Activated CD4-positive, alpha-beta T cell treated with anti-CD3 and anti-CD28 coated beads, Interleukin-2, amount 10 ng/mL, durations not matched to agents 7 days and 5 days (primary cell): ENCODE measurements around the gene TSPAN1. TPM values are rescaled to one million over a fixed set of nuclear protein-coding genes. Genes with fewer than 3 reads are reported as not detected.

Source experiments
- CTCF ChIA-PET: fragments of 350-600 bp; sonication (Branson Sonifier 250); formaldehyde crosslinking; loops from one replicate; lab custom pipeline; 2021; ENCODE audit warnings: antibody characterized with exemption; lab: Charles Lee
- POLR2A ChIA-PET: fragments of 350-600 bp; sonication (Branson Sonifier 250); formaldehyde crosslinking; loops from one replicate; lab custom pipeline; 2021; ENCODE audit warnings: antibody characterized with exemption; lab: Charles Lee
- DNase-seq: peaks from one replicate; pipeline ENCODE4 v3.0.0-alpha.2; 2020
- H3K27ac Mint-ChIP-seq: one replicate; pipeline ENCODE4 v1.8.0; 2021; ENCODE audit warnings: mild to moderate bottlenecking, moderate library complexity, mixed read lengths
- H3K27me3 Mint-ChIP-seq: one replicate; pipeline ENCODE4 v1.8.0; 2021; ENCODE audit warnings: mixed read lengths
- H3K36me3 Mint-ChIP-seq: one replicate; pipeline ENCODE4 v1.8.0; 2021; ENCODE audit warnings: low read depth, mixed read lengths
- H3K4me1 Mint-ChIP-seq: one replicate; pipeline ENCODE4 v1.8.0; 2021; ENCODE audit warnings: mixed read lengths
- H3K4me3 Mint-ChIP-seq: one replicate; pipeline ENCODE4 v1.8.0; 2021; ENCODE audit warnings: mild to moderate bottlenecking, moderate library complexity, mixed read lengths
- H3K9me3 Mint-ChIP-seq: one replicate; pipeline ENCODE4 v1.8.0; 2021; ENCODE audit warnings: mixed read lengths
- total RNA-seq, 2 experiments: library from RNA; stranded (reverse); gene quantifications; one replicate each; pipeline ENCODE4 v1.2.3, GENCODE V29; 2021

Gene TSPAN1
- total RNA-seq: not detected

GRCh38 chr1:46174448-46175231 is at the start of gene TSPAN1:
Gene TSPAN1, plus strand, starts transcription at chr1:46175087. Its CDS starts 6,021 bp downstream, at chr1:46181108.
- ChIA-PET CTCF (interaction anchor here (1.1 kb wide), 1 partner anchor 90 kb away, joined by 4 read pairs; no protein-coding TSS in a partner anchor), POLR2A (no interaction called here)
- no peak for DNase-seq
- Mint-ChIP-seq H3K4me1 (no peaks in the 10 kb centered on the region), H3K9me3 (no peaks in the 10 kb centered on the region), H3K36me3 (no peaks in the 10 kb centered on the region), H3K27ac (no peak within 1 kb of the TSS), H3K27me3 (peaks cover 8% of the 10 kb centered on the region), H3K4me3 (no peak within 1 kb of the TSS)

- POLR2A ChIA-PET: no interaction called here
- H3K27ac Mint-ChIP-seq: no peak overlapping the region
- H3K9me3 Mint-ChIP-seq: no peaks in the 10 kb centered on the region
- no peak overlapping the region for H3K4me3 Mint-ChIP-seq
- H3K27me3 Mint-ChIP-seq: peaks cover 40% of the 10 kb centered on the region
- DNase-seq: no peak
- peaks cover 16% of the 10 kb centered on the region for H3K4me1 Mint-ChIP-seq
- CTCF ChIA-PET: interaction anchor here (0.5 kb wide), 1 partner anchor 386 kb away, joined by 4 read pairs; no protein-coding TSS in a partner anchor
- H3K36me3 Mint-ChIP-seq: peaks cover 2% of the 10 kb centered on the region
Observed at GRCh38 chr1:46128344-46128743, 46.5 kb upstream of the TSPAN1 start.

- ChIA-PET POLR2A (no interaction called here), CTCF (no interaction called here)
- H3K27ac Mint-ChIP-seq: no peak overlapping the region
- H3K9me3 Mint-ChIP-seq: no peaks in the 10 kb centered on the region
- H3K36me3 Mint-ChIP-seq: peaks cover 2% of the 10 kb centered on the region
- peaks cover 54% of the 10 kb centered on the region for H3K27me3 Mint-ChIP-seq
- H3K4me3 Mint-ChIP-seq: no peak overlapping the region
- no peak for DNase-seq
- H3K4me1 Mint-ChIP-seq: peaks cover 25% of the 10 kb centered on the region
Observed at GRCh38 chr1:46130121-46130520, 44.8 kb upstream of the TSPAN1 start.

GRCh38 chr1:46130606-46131005 is 44.3 kb upstream of the TSPAN1 start:
- Mint-ChIP-seq H3K4me1 (peaks cover 25% of the 10 kb centered on the region), H3K27me3 (peaks cover 54% of the 10 kb centered on the region), H3K27ac (no peak overlapping the region), H3K9me3 (no peaks in the 10 kb centered on the region), H3K4me3 (no peak overlapping the region), H3K36me3 (peaks cover 2% of the 10 kb centered on the region)
- no peak for DNase-seq
- POLR2A ChIA-PET: no interaction called here
- CTCF ChIA-PET: no interaction called here

GRCh38 chr1:46131093-46131492 is 43.8 kb upstream of the TSPAN1 start:
- POLR2A ChIA-PET: no interaction called here
- Mint-ChIP-seq H3K27ac (no peak overlapping the region), H3K4me1 (peaks cover 25% of the 10 kb centered on the region), H3K9me3 (no peaks in the 10 kb centered on the region), H3K36me3 (peaks cover 2% of the 10 kb centered on the region), H3K4me3 (peak overlapping the region; percentile 87), H3K27me3 (peaks cover 56% of the 10 kb centered on the region)
- CTCF ChIA-PET: no interaction called here
- no peak for DNase-seq

- ChIA-PET POLR2A (interaction anchor here (0.5 kb wide), 1 partner anchor 358 kb away, joined by 6 read pairs; no protein-coding TSS in a partner anchor), CTCF (interaction anchor here (0.5 to 0.8 kb wide), 2 partner anchors 16 to 36 kb away, joined by 3 to 4 read pairs; no protein-coding TSS in a partner anchor)
- Mint-ChIP-seq H3K9me3 (no peaks in the 10 kb centered on the region), H3K27ac (peak overlapping the region; percentile 83), H3K36me3 (peaks cover 2% of the 10 kb centered on the region), H3K4me1 (peaks cover 25% of the 10 kb centered on the region), H3K4me3 (peak overlapping the region; percentile 87), H3K27me3 (peaks cover 64% of the 10 kb centered on the region)
- DNase-seq: peak; percentile 33
Observed at GRCh38 chr1:46131712-46132528, 43.0 kb upstream of the TSPAN1 start.

GRCh38 chr1:46132529-46133180 is 42.2 kb upstream of the TSPAN1 start, which contains the start of gene PIK3R3:
Gene PIK3R3, minus strand, starts transcription at chr1:46132629. Its CDS starts 677 bp downstream, at chr1:46131952.
- H3K27me3 Mint-ChIP-seq: peaks cover 67% of the 10 kb centered on the region
- POLR2A ChIA-PET: interaction anchor here (0.5 kb wide), 1 partner anchor 359 kb away, joined by 6 read pairs; no protein-coding TSS in a partner anchor
- peak within 1 kb of the TSS; percentile 87 for H3K4me3 Mint-ChIP-seq
- peak within 1 kb of the TSS; percentile 96 for H3K27ac Mint-ChIP-seq
- H3K9me3 Mint-ChIP-seq: no peaks in the 10 kb centered on the region
- CTCF ChIA-PET: interaction anchor here (0.5 to 0.8 kb wide), 2 partner anchors 15 to 36 kb away, joined by 3 to 4 read pairs; no protein-coding TSS in a partner anchor
- peaks cover 25% of the 10 kb centered on the region for H3K4me1 Mint-ChIP-seq
- peak; percentile 93 for DNase-seq
- H3K36me3 Mint-ChIP-seq: peaks cover 2% of the 10 kb centered on the region

- DNase-seq: no peak
- H3K4me3 Mint-ChIP-seq: peak overlapping the region; percentile 87
- peaks cover 25% of the 10 kb centered on the region for H3K4me1 Mint-ChIP-seq
- CTCF ChIA-PET: interaction anchor here (1.3 kb wide), 1 partner anchor 15 kb away, joined by 3 read pairs; no protein-coding TSS in a partner anchor
- H3K36me3 Mint-ChIP-seq: peaks cover 2% of the 10 kb centered on the region
- H3K9me3 Mint-ChIP-seq: no peaks in the 10 kb centered on the region
- H3K27ac Mint-ChIP-seq: peak overlapping the region; percentile 96
- POLR2A ChIA-PET: no interaction called here
- H3K27me3 Mint-ChIP-seq: peaks cover 63% of the 10 kb centered on the region
Observed at GRCh38 chr1:46133181-46133658, 41.7 kb upstream of the TSPAN1 start.

- H3K27ac Mint-ChIP-seq: peak overlapping the region; percentile 15
- H3K36me3 Mint-ChIP-seq: peaks cover 2% of the 10 kb centered on the region
- DNase-seq: no peak
- peaks cover 63% of the 10 kb centered on the region for H3K27me3 Mint-ChIP-seq
- peaks cover 25% of the 10 kb centered on the region for H3K4me1 Mint-ChIP-seq
- H3K9me3 Mint-ChIP-seq: no peaks in the 10 kb centered on the region
- H3K4me3 Mint-ChIP-seq: peak overlapping the region; percentile 87
- ChIA-PET CTCF (interaction anchor here (1.3 kb wide), 1 partner anchor 16 kb away, joined by 3 read pairs; no protein-coding TSS in a partner anchor), POLR2A (no interaction called here)
Observed at GRCh38 chr1:46133781-46134350, 41.0 kb upstream of the TSPAN1 start.

- no peak overlapping the region for H3K4me3 Mint-ChIP-seq
- H3K36me3 Mint-ChIP-seq: no peaks in the 10 kb centered on the region
- peaks cover 59% of the 10 kb centered on the region for H3K27me3 Mint-ChIP-seq
- H3K9me3 Mint-ChIP-seq: no peaks in the 10 kb centered on the region
- DNase-seq: no peak
- ChIA-PET CTCF (interaction anchor here (0.9 to 1.4 kb wide), 4 partner anchors 11 to 88 kb away, joined by 3 to 6 read pairs (median 4); no protein-coding TSS in a partner anchor), POLR2A (no interaction called here)
- no peak overlapping the region for H3K27ac Mint-ChIP-seq
- H3K4me1 Mint-ChIP-seq: peaks cover 25% of the 10 kb centered on the region
Observed at GRCh38 chr1:46134660-46135331, 40.1 kb upstream of the TSPAN1 start.

GRCh38 chr1:46136711-46137110 is 38.2 kb upstream of the TSPAN1 start:
- Mint-ChIP-seq H3K27ac (no peak overlapping the region), H3K36me3 (no peaks in the 10 kb centered on the region), H3K4me3 (no peak overlapping the region), H3K9me3 (no peaks in the 10 kb centered on the region), H3K27me3 (peaks cover 47% of the 10 kb centered on the region), H3K4me1 (peaks cover 15% of the 10 kb centered on the region)
- DNase-seq: no peak
- CTCF ChIA-PET: interaction anchor here (0.6 kb wide), 1 partner anchor 11 kb away, joined by 4 read pairs; no protein-coding TSS in a partner anchor
- POLR2A ChIA-PET: no interaction called here
